Neural progenitor cell (in vitro differentiated cells): ENCODE measurements around the gene MAD1L1. TPM values are rescaled to one million over a fixed set of nuclear protein-coding genes. Genes with fewer than 3 reads are reported as not detected.

Experiments
- DNase-seq: peaks from one replicate; pipeline ENCODE4 v3.0.0-alpha.2; 2016; ENCODE audit warnings: low spot score
- H2AFZ ChIP-seq: fragments of 200-600 bp; sonication (generic); replicated peaks from 2 replicates; pipeline ENCODE4 v1.6.1; 2016; ENCODE audit warnings: antibody characterized with exemption
- H3F3A ChIP-seq: fragments of 200-600 bp; sonication (generic); 2 replicates; pipeline ENCODE4 v1.6.1; 2016; ENCODE audit warnings: antibody characterized with exemption, low read depth
- H3K27ac ChIP-seq: fragments of 200-600 bp; sonication (generic); 2 replicates; pipeline ENCODE4 v1.5.1; 2016; ENCODE audit warnings: mild to moderate bottlenecking
- H3K27me3 ChIP-seq: fragments of 200-600 bp; sonication (generic); 2 replicates; pipeline ENCODE4 v1.6.1; 2016; ENCODE audit warnings: mild to moderate bottlenecking, moderate library complexity
- H3K36me3 ChIP-seq: fragments of 200-600 bp; sonication (generic); 2 replicates; pipeline ENCODE4 v1.5.1; 2016
- H3K4me1 ChIP-seq: fragments of 200-600 bp; sonication (generic); 2 replicates; pipeline ENCODE4 v1.6.1; 2016; ENCODE audit warnings: mixed run types
- H3K4me2 ChIP-seq: fragments of 200-600 bp; sonication (generic); 2 replicates; pipeline ENCODE4 v1.6.1; 2016
- H3K4me3 ChIP-seq: fragments of 200-600 bp; sonication (generic); 2 replicates; pipeline ENCODE4 v1.5.1; 2016
- H3K79me2 ChIP-seq: fragments of 200-600 bp; sonication (generic); 2 replicates; pipeline ENCODE4 v1.6.1; 2016; ENCODE audit warnings: low read depth
- H3K9ac ChIP-seq: fragments of 200-600 bp; sonication (generic); 2 replicates; pipeline ENCODE4 v1.6.1; 2016
- H3K9me3 ChIP-seq: fragments of 200-600 bp; sonication (generic); 2 replicates; pipeline ENCODE4 v1.5.1; 2016; ENCODE audit warnings: low read depth
- H4K20me1 ChIP-seq: fragments of 200-600 bp; sonication (generic); 2 replicates; pipeline ENCODE4 v1.6.1; 2016; ENCODE audit warnings: low read depth
- H3K27ac Mint-ChIP-seq: 3 replicates; pipeline ENCODE4 v1.8.0; 2021; ENCODE audit warnings: mixed read lengths
- H3K27me3 Mint-ChIP-seq: 2 replicates; pipeline ENCODE4 v1.8.0; 2022; ENCODE audit warnings: low read depth, mild to moderate bottlenecking, inconsistent platforms, moderate library complexity, mixed read lengths; ENCODE audit not compliant: insufficient read depth
- H3K36me3 Mint-ChIP-seq: 3 replicates; pipeline ENCODE4 v1.8.0; 2021; ENCODE audit warnings: mixed read lengths
- H3K4me1 Mint-ChIP-seq: 3 replicates; pipeline ENCODE4 v1.8.0; 2021; ENCODE audit warnings: mixed read lengths
- H3K4me3 Mint-ChIP-seq: 3 replicates; pipeline ENCODE4 v1.8.0; 2021; ENCODE audit warnings: mild to moderate bottlenecking, moderate library complexity, mixed read lengths
- H3K9me3 Mint-ChIP-seq: 3 replicates; pipeline ENCODE4 v1.8.0; 2020; ENCODE audit warnings: mixed read lengths
- EZH2 ChIP-seq: fragments of 200-600 bp; sonication (generic); IDR thresholded peaks from 2 replicates; pipeline ENCODE4 v1.6.1; 2017; ENCODE audit warnings: antibody characterized with exemption, mild to moderate bottlenecking, moderate library complexity
- EZH2phosphoT487 ChIP-seq: fragments of 200-600 bp; sonication (generic); IDR thresholded peaks from 2 replicates; pipeline ENCODE4 v1.6.1; 2017; ENCODE audit warnings: antibody characterized with exemption
- total RNA-seq: library from RNA; depleted of rRNA; stranded (reverse); fragments of >200 nt; gene quantifications from 2 replicates; pipeline ENCODE4 v1.2.3, GENCODE V29; 2015; ENCODE audit warnings: low replicate concordance
- TF ChIP-seq, protein P1 (sequence below): fragments of 200-600 bp; sonication (generic); IDR thresholded peaks from 2 replicates; pipeline ENCODE4 v1.5.1; 2017; ENCODE audit warnings: antibody characterized with exemption, mild to moderate bottlenecking

MAD1L1 gene
- total RNA-seq, 1 donor from 2014 or later, result 23.7 TPM

DNA sequence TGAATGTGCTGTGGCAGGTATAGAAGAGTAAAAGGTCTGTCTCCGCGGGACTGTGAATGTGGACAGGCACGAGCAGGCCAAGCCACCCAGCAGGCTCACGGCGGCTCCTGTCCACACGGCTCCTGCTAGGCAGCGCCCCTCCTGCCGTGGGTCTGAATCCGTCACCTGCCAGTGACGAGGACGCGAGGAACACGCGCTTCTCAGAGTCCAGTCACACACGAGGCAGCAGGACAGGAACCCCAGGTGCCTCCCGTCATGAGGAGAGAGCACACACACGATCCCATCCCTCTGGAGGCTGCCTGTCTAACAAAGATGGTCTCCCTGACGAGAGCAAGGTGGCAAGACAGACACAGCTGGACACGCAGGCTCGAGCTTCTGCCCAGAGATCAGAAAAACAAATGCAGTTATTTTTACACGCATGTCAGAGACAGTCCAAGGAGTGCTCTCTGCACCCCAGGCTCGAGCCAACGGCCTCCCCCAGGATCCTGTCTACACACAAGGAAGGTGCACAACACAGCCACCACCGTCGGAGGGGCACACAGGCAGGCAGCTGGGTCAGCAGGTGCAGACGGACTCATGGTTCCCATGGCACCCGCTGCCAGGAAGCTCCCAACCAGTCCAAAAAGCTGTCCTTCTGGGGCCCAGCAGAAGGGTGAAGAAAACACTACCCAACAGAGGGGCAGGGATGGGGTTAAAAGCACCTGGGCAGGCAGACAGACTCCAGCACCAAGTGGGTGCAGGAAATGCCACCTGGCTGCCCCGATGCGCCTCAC, 103.2 kb downstream of the MAD1L1 start:
- Histone ChIP-seq H3K4me1 (no peaks in the 10 kb centered on the region), H3F3A (no peaks in the 10 kb centered on the region), H4K20me1 (no peaks in the 10 kb centered on the region), H3K9me3 (no peaks in the 10 kb centered on the region), H2AFZ (no peak overlapping the region), H3K27ac (no peak overlapping the region), H3K4me2 (no peak overlapping the region), H3K9ac (no peak overlapping the region), H3K4me3 (no peak overlapping the region), H3K27me3 (no peaks in the 10 kb centered on the region), H3K79me2 (no peaks in the 10 kb centered on the region), H3K36me3 (no peaks in the 10 kb centered on the region)
- Mint-ChIP-seq H3K27me3 (peaks cover 3% of the 10 kb centered on the region), H3K9me3 (no peaks in the 10 kb centered on the region), H3K27ac (peak overlapping the region; percentile 87), H3K4me3 (no peak overlapping the region), H3K4me1 (peaks cover 20% of the 10 kb centered on the region), H3K36me3 (peaks cover 17% of the 10 kb centered on the region)
- no peak for DNase-seq
- TF ChIP-seq EZH2phosphoT487 (no peak), EZH2 (no peak)
- TF ChIP-seq, protein P1, sequence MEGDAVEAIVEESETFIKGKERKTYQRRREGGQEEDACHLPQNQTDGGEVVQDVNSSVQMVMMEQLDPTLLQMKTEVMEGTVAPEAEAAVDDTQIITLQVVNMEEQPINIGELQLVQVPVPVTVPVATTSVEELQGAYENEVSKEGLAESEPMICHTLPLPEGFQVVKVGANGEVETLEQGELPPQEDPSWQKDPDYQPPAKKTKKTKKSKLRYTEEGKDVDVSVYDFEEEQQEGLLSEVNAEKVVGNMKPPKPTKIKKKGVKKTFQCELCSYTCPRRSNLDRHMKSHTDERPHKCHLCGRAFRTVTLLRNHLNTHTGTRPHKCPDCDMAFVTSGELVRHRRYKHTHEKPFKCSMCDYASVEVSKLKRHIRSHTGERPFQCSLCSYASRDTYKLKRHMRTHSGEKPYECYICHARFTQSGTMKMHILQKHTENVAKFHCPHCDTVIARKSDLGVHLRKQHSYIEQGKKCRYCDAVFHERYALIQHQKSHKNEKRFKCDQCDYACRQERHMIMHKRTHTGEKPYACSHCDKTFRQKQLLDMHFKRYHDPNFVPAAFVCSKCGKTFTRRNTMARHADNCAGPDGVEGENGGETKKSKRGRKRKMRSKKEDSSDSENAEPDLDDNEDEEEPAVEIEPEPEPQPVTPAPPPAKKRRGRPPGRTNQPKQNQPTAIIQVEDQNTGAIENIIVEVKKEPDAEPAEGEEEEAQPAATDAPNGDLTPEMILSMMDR, result no peak

DNA sequence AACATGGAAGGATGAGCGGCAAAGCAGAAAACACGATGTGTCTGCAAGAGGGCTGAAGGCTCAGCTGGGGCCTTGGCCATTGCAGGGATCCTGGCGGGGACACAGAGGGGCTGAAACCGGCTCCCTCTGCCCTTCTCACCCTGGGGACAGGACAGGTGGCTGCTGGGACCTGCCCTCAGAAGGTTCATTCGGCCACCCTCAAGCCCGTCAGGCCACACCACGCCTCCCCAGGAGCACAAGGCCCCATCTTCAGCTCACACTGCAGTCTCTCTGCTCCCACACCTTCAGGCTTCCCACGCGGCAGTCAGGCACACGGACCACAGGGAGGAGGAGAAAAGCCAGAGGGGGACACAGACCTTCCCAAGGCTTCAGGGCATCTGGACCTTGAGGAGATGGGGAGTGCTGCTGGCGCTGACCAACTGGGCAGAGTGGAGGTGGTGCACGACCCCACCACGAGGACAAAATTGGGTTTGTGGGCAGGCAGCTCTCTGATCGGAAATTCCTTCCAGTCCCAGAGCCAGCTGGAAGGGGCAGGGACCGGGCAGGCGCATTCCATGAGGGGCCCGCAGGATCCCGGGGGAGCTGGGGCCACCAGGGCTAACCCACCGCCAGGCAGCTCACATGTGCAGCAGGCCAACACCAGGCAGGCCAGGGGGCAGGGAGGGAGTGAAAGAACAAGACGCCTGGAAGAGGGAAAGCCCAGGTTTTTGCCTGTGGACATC, 104.0 kb downstream of the MAD1L1 start:
- Mint-ChIP-seq H3K27me3 (peaks cover 3% of the 10 kb centered on the region), H3K9me3 (no peaks in the 10 kb centered on the region), H3K4me1 (peaks cover 20% of the 10 kb centered on the region), H3K36me3 (peaks cover 14% of the 10 kb centered on the region), H3K4me3 (no peak overlapping the region), H3K27ac (peak overlapping the region; percentile 88)
- H3K4me3 ChIP-seq, result no peak overlapping the region
- no peak overlapping the region for H3K4me2 ChIP-seq
- no peak for DNase-seq
- TF ChIP-seq EZH2phosphoT487 (no peak), EZH2 (no peak)
- TF ChIP-seq, protein P1, result no peak
- H2AFZ ChIP-seq, result no peak overlapping the region
- H4K20me1 ChIP-seq, result no peaks in the 10 kb centered on the region
- H3K9ac ChIP-seq, result no peak overlapping the region
- H3K27ac ChIP-seq, result no peak overlapping the region
- no peaks in the 10 kb centered on the region for H3K4me1 ChIP-seq
- H3F3A ChIP-seq, result no peaks in the 10 kb centered on the region
- H3K9me3 ChIP-seq, result no peaks in the 10 kb centered on the region
- H3K79me2 ChIP-seq, result no peaks in the 10 kb centered on the region
- H3K27me3 ChIP-seq, result no peaks in the 10 kb centered on the region
- H3K36me3 ChIP-seq, result no peaks in the 10 kb centered on the region

DNA sequence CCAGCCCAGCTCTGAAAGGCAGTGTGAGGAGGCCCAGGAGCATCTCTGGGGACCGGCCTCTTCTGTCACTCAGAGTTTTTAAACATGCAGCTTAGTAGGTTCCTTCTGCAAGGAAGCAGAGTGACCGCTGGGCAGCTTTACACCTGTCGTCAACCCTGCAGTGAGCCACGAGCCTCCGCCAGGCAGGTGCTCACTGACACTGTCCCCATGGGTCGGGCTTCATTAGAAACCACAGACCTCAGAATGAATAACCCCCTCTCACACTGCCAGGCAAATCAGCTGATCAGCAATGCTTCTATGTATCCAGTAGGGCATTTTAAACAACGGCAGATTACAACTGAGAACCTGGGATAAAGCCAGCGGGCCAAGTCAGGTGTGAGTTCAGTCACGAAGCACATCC, 106.1 kb downstream of the MAD1L1 start:
- no peaks in the 10 kb centered on the region for H3K27me3 ChIP-seq
- no peak overlapping the region for H3K27ac ChIP-seq
- no peak overlapping the region for H3K9ac ChIP-seq
- Mint-ChIP-seq H3K4me1 (peaks cover 18% of the 10 kb centered on the region), H3K4me3 (no peak overlapping the region), H3K9me3 (no peaks in the 10 kb centered on the region), H3K27me3 (peaks cover 3% of the 10 kb centered on the region), H3K27ac (no peak overlapping the region), H3K36me3 (no peaks in the 10 kb centered on the region)
- H3K9me3 ChIP-seq, result no peaks in the 10 kb centered on the region
- no peaks in the 10 kb centered on the region for H3K4me1 ChIP-seq
- no peak overlapping the region for H2AFZ ChIP-seq
- DNase-seq, result no peak
- no peak overlapping the region for H3K4me2 ChIP-seq
- H4K20me1 ChIP-seq, result no peaks in the 10 kb centered on the region
- no peaks in the 10 kb centered on the region for H3K36me3 ChIP-seq
- H3K4me3 ChIP-seq, result no peak overlapping the region
- H3K79me2 ChIP-seq, result no peaks in the 10 kb centered on the region
- H3F3A ChIP-seq, result no peaks in the 10 kb centered on the region
- TF ChIP-seq EZH2phosphoT487 (no peak), EZH2 (no peak)
- TF ChIP-seq, protein P1, result no peak
